C4-2B (cell line): ENCODE data around the gene PRDM15.

Experiments
- CTCF ChIP-seq: fragments of 450-650 bp; conservative IDR thresholded peaks from 2 replicates; pipeline ENCODE4 v1.5.1; 2017; ENCODE audit warnings: mild to moderate bottlenecking
- ZFX ChIP-seq: fragments of 450-650 bp; IDR thresholded peaks from 2 replicates; pipeline ENCODE4 v1.6.1; 2017

- no peak for TF ChIP-seq CTCF
- TF ChIP-seq ZFX = no peak
These were observed 19.9 kb upstream of the PRDM15 start for GRCh38 chr21:41898998-41899397.
